MM.1S (cell line): ENCODE results near the gene GLYATL3.

Experiments
- CTCF ChIP-seq: fragments of 300-600 bp; sonication (generic); IDR thresholded peaks from 2 replicates; pipeline ENCODE4 v1.5.1; 2016; ENCODE audit warnings: antibody characterized with exemption, low read length, mixed read lengths
- EZH2 ChIP-seq: fragments of 300-600 bp; sonication (generic); optimal IDR thresholded peaks from 2 replicates; pipeline ENCODE3; 2017; ENCODE audit warnings: low read depth, mild to moderate bottlenecking, antibody characterized with exemption, low read length, mixed read lengths
- EZH2phosphoT487 ChIP-seq: fragments of 300-600 bp; sonication (generic); IDR thresholded peaks from 2 replicates; pipeline ENCODE4 v1.6.1; 2018; ENCODE audit warnings: antibody characterized with exemption, low read length

GRCh38 chr6:49576618-49577017, 76.9 kb downstream of the GLYATL3 start:
- TF ChIP-seq EZH2: no peak
- no peak for TF ChIP-seq CTCF
- no peak for TF ChIP-seq EZH2phosphoT487
